Trophoblast cell (in vitro differentiated cells and primary cell): ENCODE measurements around the gene CLDN18.
A peak's percentile ranks its signal among the peaks of the same experiment; 100 is the strongest.

ENCODE experiments used
- DNase-seq, 2 donors: peaks; one replicate each; pipeline ENCODE4 v3.0.0-alpha.2; 2016
- H2AFZ ChIP-seq: 2 replicates; pipeline ENCODE4 v1.6.1; 2013; ENCODE audit warnings: low read length, moderate library complexity, mild to moderate bottlenecking; ENCODE audit not compliant: insufficient read depth, poor library complexity
- H2AK5ac ChIP-seq: 2 replicates; pipeline ENCODE4 v1.6.1; 2013; ENCODE audit warnings: mild to moderate bottlenecking, low read length
- H2BK120ac ChIP-seq: 2 replicates; pipeline ENCODE4 v1.6.1; 2013; ENCODE audit warnings: low read length, mild to moderate bottlenecking, moderate library complexity; ENCODE audit not compliant: insufficient read depth, poor library complexity
- H2BK12ac ChIP-seq: 2 replicates; pipeline ENCODE4 v1.6.1; 2013; ENCODE audit warnings: mild to moderate bottlenecking, low read length, moderate library complexity
- H2BK5ac ChIP-seq: 2 replicates; pipeline ENCODE4 v1.6.1; 2013; ENCODE audit warnings: low read length, low read depth, moderate library complexity, mild to moderate bottlenecking; ENCODE audit not compliant: poor library complexity
- H3K14ac ChIP-seq: 2 replicates; pipeline ENCODE4 v1.6.1; 2013; ENCODE audit warnings: mild to moderate bottlenecking, low read length
- H3K18ac ChIP-seq: 2 replicates; pipeline ENCODE4 v1.6.1; 2013; ENCODE audit warnings: mild to moderate bottlenecking, low read length
- H3K23ac ChIP-seq: 2 replicates; pipeline ENCODE4 v1.6.1; 2013; ENCODE audit warnings: low read length
- H3K27ac ChIP-seq: 2 replicates; pipeline ENCODE4 v1.5.1; 2013; ENCODE audit warnings: low read depth, mild to moderate bottlenecking, inconsistent platforms, low read length, moderate library complexity
- H3K27me3 ChIP-seq: 2 replicates; pipeline ENCODE4 v1.6.1; 2013; ENCODE audit warnings: inconsistent platforms, mild to moderate bottlenecking, low read length, moderate library complexity; ENCODE audit not compliant: insufficient read depth
- H3K36me3 ChIP-seq, 2 experiments: 1 replicate in 1 of 2; 2 replicates in 1 of 2; pipeline ENCODE4 v1.6.1; 2013; ENCODE audit warnings: low read length in 2 of 2, mild to moderate bottlenecking in 2 of 2, moderate library complexity in 1 of 2; ENCODE audit not compliant: insufficient read depth in 2 of 2, control insufficient read depth in 1 of 2
- H3K4ac ChIP-seq: 2 replicates; pipeline ENCODE4 v1.6.1; 2013; ENCODE audit warnings: low read depth, mild to moderate bottlenecking, low read length, moderate library complexity
- H3K4me1 ChIP-seq, 2 experiments: 1 replicate in 1 of 2; 2 replicates in 1 of 2; pipeline ENCODE4 v1.6.1; 2013; ENCODE audit warnings: low read length in 2 of 2, mild to moderate bottlenecking in 2 of 2, moderate library complexity in 1 of 2; ENCODE audit not compliant: insufficient read depth in 2 of 2, control insufficient read depth in 1 of 2
- H3K4me2 ChIP-seq: 2 replicates; pipeline ENCODE4 v1.6.1; 2013; ENCODE audit warnings: inconsistent platforms, mild to moderate bottlenecking, low read length, moderate library complexity
- H3K4me3 ChIP-seq: 2 replicates; pipeline ENCODE4 v1.5.1; 2013; ENCODE audit warnings: mild to moderate bottlenecking, low read depth, low read length, inconsistent platforms
- H3K79me1 ChIP-seq: one replicate; pipeline ENCODE4 v1.6.1; 2013; ENCODE audit warnings: low read length
- H3K79me2 ChIP-seq: 2 replicates; pipeline ENCODE4 v1.6.1; 2013; ENCODE audit warnings: low read length, mild to moderate bottlenecking; ENCODE audit not compliant: control insufficient read depth, insufficient read depth, poor library complexity
- H3K9ac ChIP-seq: 2 replicates; pipeline ENCODE4 v1.6.1; 2013; ENCODE audit warnings: mild to moderate bottlenecking, low read length
- H3K9me3 ChIP-seq: 2 replicates; pipeline ENCODE4 v1.6.1; 2013; ENCODE audit warnings: low read depth, mild to moderate bottlenecking, control low read depth, inconsistent platforms, low read length; ENCODE audit not compliant: insufficient read depth
- H4K12ac ChIP-seq: 2 replicates; pipeline ENCODE4 v1.6.1; 2013; ENCODE audit warnings: low read depth, mild to moderate bottlenecking, low read length, moderate library complexity
- H4K8ac ChIP-seq: 2 replicates; pipeline ENCODE4 v1.6.1; 2013; ENCODE audit warnings: low read depth, mild to moderate bottlenecking, low read length, moderate library complexity
- H4K91ac ChIP-seq: one replicate; pipeline ENCODE4 v1.6.1; 2013; ENCODE audit warnings: low read depth, mild to moderate bottlenecking, low read length, moderate library complexity
- WGBS: extraction: QIAGEN DNeasy Blood & Tissue Kit; methylation state at CpG from one replicate; pipeline ENCODE4 v1.1.7; 2013; ENCODE audit warnings: missing lambda C conversion rate; ENCODE audit not compliant: insufficient read length, insufficient coverage; ENCODE audit errors: extremely low coverage; 5-methylcytosine and 5-hydroxymethylcytosine counted together

Gene CLDN18

GRCh38 chr3:138070006-138070405 lies 60.0 kb downstream of the CLDN18 start:
- Histone ChIP-seq H3K23ac (no peak overlapping the region), H3K18ac (no peak overlapping the region), H4K8ac (no peak overlapping the region), H3K4me3 (no peak overlapping the region), H4K91ac (no peak overlapping the region), H2BK12ac (no peak overlapping the region), H3K4ac (no peak overlapping the region), H3K36me3 (peaks cover 11 to 15% of the 10 kb centered on the region in 2 experiments), H3K9ac (no peak overlapping the region), H3K79me1 (no peaks in the 10 kb centered on the region), H3K27ac (no peak overlapping the region), H3K79me2 (no peaks in the 10 kb centered on the region), H2AK5ac (no peak overlapping the region), H3K4me2 (no peak overlapping the region), H3K4me1 (no peaks in the 10 kb centered on the region), H3K14ac (no peak overlapping the region), H2BK5ac (no peak overlapping the region), H3K9me3 (no peaks in the 10 kb centered on the region), H4K12ac (no peak overlapping the region), H2BK120ac (no peak overlapping the region), H3K27me3 (no peaks in the 10 kb centered on the region), H2AFZ (no peak overlapping the region)
- no peak for DNase-seq
- WGBS: no CpG with 5 or more reads among the region's 4 CpGs

- Histone ChIP-seq H3K23ac (no peak overlapping the region), H2BK12ac (no peak overlapping the region), H2AK5ac (no peak overlapping the region), H3K9me3 (no peaks in the 10 kb centered on the region), H4K8ac (no peak overlapping the region), H3K36me3 (peaks cover 6 to 12% of the 10 kb centered on the region in 2 experiments), H3K4ac (no peak overlapping the region), H4K12ac (no peak overlapping the region), H3K27ac (no peak overlapping the region), H3K4me1 (no peaks in the 10 kb centered on the region), H3K4me2 (no peak overlapping the region), H2BK120ac (no peak overlapping the region), H3K18ac (no peak overlapping the region), H3K14ac (no peak overlapping the region), H3K9ac (no peak overlapping the region), H3K79me2 (no peaks in the 10 kb centered on the region), H3K4me3 (no peak overlapping the region), H3K27me3 (no peaks in the 10 kb centered on the region), H2BK5ac (no peak overlapping the region), H2AFZ (no peak overlapping the region), H4K91ac (no peak overlapping the region), H3K79me1 (no peaks in the 10 kb centered on the region)
- no peak for DNase-seq
- no CpG with 5 or more reads among the region's 8 CpGs for WGBS
Measured at GRCh38 chr3:138072796-138073195, 62.8 kb downstream of the CLDN18 start.

- Histone ChIP-seq H3K36me3 (peaks cover 0 to 6% of the 10 kb centered on the region in 2 experiments), H4K12ac (no peak overlapping the region), H4K91ac (no peak overlapping the region), H3K79me2 (no peaks in the 10 kb centered on the region), H2BK120ac (no peak overlapping the region), H2AK5ac (no peak overlapping the region), H3K9ac (no peak overlapping the region), H3K23ac (no peak overlapping the region), H4K8ac (no peak overlapping the region), H3K14ac (no peak overlapping the region), H3K27ac (no peak overlapping the region), H3K4me3 (no peak overlapping the region), H3K79me1 (peaks cover 2% of the 10 kb centered on the region), H3K4me2 (no peak overlapping the region), H2BK12ac (no peak overlapping the region), H2BK5ac (no peak overlapping the region), H3K4ac (no peak overlapping the region), H3K4me1 (peaks cover 11 to 14% of the 10 kb centered on the region in 2 experiments), H2AFZ (no peak overlapping the region), H3K18ac (no peak overlapping the region), H3K9me3 (no peaks in the 10 kb centered on the region), H3K27me3 (no peaks in the 10 kb centered on the region)
- no CpG with 5 or more reads among the region's 4 CpGs for WGBS
- DNase-seq: no peak
Measured at GRCh38 chr3:138078096-138078495, 68.1 kb downstream of the CLDN18 start.

GRCh38 chr3:138078901-138079344 lies 69.0 kb downstream of the CLDN18 start:
- no peaks in the 10 kb centered on the region for H3K79me2 ChIP-seq
- no peak overlapping the region for H2BK5ac ChIP-seq
- H2BK120ac ChIP-seq: no peak overlapping the region
- H3K4ac ChIP-seq: no peak overlapping the region
- H3K9me3 ChIP-seq: no peaks in the 10 kb centered on the region
- no CpG with 5 or more reads among the region's 1 CpG for WGBS
- no peak overlapping the region for H2AK5ac ChIP-seq
- H3K14ac ChIP-seq: no peak overlapping the region
- H3K4me3 ChIP-seq: no peak overlapping the region
- no peak overlapping the region for H3K9ac ChIP-seq
- H3K23ac ChIP-seq: no peak overlapping the region
- H3K18ac ChIP-seq: no peak overlapping the region
- no peak overlapping the region for H4K91ac ChIP-seq
- no peak overlapping the region for H3K4me2 ChIP-seq
- no peak overlapping the region for H2BK12ac ChIP-seq
- H4K8ac ChIP-seq: no peak overlapping the region
- H2AFZ ChIP-seq: no peak overlapping the region
- H3K36me3 ChIP-seq: peaks cover 2 to 6% of the 10 kb centered on the region in 2 experiments
- H3K79me1 ChIP-seq: peaks cover 2% of the 10 kb centered on the region
- H4K12ac ChIP-seq: no peak overlapping the region
- peak overlapping the region; percentile 4 for H3K27ac ChIP-seq
- no peaks in the 10 kb centered on the region for H3K27me3 ChIP-seq
- DNase-seq: peak in 1 of 2 donors; percentile 22
- peaks cover 11 to 17% of the 10 kb centered on the region in 2 experiments for H3K4me1 ChIP-seq
